OCI-M2 (cell line): ENCODE data around the gene TTC27.
"Not testable (repeated sequence)": the region's sequence is repeated elsewhere in the genome, so short reads cannot be mapped to it uniquely, and the experiment has no call there.

Experiments used
- DNase-seq: peaks from one replicate; lab custom pipeline; 2025; ENCODE audit not compliant: unreplicated experiment; lab: John Stamatoyannopoulos, UW

The TTC27 gene

GRCh38 chr2:32718752-32719151 is 90.9 kb downstream of the TTC27 start:
- no peak for DNase-seq

DNA sequence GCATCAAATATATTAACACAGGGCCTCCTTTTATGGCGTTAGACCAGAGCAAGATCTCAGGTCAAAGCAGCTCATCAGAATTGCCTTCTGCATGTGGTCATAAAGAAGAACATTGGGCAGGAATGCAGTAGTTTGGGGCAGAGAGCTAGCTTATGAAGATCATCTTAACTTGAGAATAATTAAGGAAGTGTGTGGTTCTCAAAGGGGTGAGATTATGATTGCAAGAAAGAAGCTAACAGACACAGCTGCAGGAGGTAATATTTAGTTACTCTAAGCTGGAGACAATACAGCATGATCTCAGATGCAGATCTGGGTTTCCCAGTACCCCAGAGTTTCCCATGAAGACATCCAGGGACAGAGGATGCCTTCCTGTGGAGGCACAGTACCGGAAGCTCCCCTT is 91.6 kb downstream of the TTC27 start:
- no peak for DNase-seq

DNA sequence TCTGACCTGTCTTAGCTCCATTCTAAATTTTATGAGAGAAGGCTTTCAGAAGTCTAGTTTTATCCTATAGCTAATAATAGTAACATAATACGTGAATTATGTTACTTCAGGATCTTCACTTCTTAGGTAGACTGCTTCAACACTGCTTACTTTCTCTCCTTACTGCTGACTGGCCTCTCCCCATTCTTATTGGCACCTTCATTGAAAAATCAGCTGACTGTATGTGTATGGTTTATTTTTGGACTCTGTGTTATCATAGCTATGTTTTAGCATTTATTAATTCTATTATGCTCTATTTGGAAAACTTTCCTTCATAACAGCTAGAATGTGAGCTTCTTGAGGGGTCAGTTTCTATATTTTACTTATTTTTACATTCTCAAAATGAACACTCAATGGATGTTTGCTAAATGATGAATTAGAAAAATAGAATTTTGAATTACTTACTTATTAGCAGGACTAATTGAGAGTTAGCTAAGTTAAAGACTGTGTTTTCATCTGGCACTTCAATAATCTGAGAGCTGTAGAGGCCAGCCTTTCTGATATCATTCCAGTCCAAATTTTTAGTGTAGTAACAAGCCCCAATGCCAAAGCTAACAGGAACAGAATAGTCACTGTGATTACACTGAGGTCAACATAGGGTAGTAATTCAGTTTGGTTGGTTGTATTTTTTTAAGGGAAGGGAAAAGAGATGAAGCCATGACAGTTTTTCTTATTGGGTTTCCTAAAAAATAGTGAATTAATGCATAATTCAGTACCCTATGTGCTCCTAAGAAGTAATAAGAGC is 92.3 kb downstream of the TTC27 start:
- no peak for DNase-seq

GRCh38 chr2:32720771-32721170 is 92.9 kb downstream of the TTC27 start:
- DNase-seq: no peak

GRCh38 chr2:32721376-32721775 is 93.5 kb downstream of the TTC27 start:
- no peak for DNase-seq

GRCh38 chr2:32723467-32724079 is 95.7 kb downstream of the TTC27 start:
- DNase-seq: no peak

DNA sequence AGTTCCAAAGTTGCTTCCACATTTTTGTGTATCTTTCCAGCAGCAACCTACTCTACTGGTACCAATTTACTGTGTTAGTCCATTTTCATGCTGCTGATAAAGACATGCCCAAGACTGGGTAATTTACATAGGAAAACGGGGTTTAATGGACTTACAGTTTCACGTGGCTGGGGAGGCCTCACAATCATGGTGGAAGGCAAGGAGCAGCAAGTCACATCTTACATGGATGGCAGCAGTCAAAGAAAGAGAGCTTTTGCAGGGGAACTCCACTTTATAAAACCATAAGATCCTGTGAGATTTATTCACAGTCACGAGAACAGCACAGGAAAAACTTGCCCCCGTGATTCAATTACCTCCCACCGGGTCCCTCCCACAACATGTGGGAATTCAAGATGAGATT is 98.8 kb downstream of the TTC27 start:
- not testable (repeated sequence) for DNase-seq

DNA sequence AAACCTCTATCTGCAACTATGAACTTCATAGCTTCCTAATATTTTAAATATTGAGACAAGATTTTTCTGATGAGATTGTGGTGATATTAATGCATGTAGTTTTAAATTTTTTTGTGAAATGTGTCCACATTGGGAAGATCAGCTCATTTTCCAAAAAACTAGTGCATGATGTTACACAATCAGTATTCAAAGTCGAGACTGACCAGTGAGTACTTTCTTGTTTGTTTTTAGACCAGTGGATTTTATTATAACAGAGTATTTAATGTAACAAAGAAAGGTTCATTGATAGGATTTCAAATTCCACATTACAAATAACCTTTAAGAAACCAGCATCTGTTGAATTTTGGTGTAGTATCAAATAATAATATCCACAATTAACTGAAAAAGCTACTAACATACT is 99.3 kb downstream of the TTC27 start:
- DNase-seq: no peak

GRCh38 chr2:32730958-32731357 is 103.1 kb downstream of the TTC27 start:
- not testable (repeated sequence) for DNase-seq

GRCh38 chr2:32732120-32732519 is 104.3 kb downstream of the TTC27 start:
- DNase-seq: no peak

DNA sequence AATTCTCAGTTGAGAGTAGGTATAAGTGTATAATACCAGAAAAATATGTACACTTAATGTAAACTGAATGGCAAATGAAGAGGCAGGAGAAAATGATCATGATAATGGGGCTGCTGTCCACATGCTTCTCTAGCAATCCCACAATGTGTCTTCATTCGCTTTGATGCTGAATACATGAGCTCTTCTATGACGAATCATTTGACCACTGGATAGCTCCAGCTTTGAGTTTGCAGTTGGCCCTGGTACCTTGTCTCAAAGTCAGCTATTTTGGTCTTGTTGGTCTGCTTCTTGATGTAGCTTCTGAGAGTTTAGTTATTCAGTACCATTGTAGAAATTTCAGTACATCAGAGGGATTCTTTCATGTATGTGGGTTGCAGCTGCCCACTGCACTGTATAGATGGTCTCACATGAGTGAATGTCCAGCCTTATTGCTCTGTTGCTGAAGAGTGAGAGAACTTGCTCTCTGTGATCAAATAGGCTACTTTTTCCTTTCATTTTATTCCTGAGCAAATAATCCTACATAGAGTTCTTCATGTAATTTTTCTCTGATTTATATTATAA is 105.1 kb downstream of the TTC27 start:
- DNase-seq: no peak

DNA sequence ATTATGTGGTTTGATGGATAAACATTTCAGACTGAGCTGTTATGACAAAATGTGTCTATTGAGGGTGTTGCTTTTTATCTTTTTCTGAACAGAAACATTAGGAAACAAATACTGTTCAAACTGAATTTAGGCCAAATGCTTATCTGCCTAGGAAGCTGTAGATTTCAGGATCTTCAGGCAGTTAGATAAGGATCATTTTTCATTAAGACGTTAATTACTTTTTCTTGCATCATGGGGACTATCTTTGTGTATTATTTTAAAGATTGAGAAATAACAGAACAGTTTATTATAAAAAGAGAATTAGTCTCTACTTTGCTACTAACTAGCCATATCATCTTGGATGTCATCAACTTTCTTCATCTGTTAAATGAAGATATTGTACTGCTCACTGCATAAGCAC is 107.5 kb downstream of the TTC27 start:
- DNase-seq: no peak

DNA sequence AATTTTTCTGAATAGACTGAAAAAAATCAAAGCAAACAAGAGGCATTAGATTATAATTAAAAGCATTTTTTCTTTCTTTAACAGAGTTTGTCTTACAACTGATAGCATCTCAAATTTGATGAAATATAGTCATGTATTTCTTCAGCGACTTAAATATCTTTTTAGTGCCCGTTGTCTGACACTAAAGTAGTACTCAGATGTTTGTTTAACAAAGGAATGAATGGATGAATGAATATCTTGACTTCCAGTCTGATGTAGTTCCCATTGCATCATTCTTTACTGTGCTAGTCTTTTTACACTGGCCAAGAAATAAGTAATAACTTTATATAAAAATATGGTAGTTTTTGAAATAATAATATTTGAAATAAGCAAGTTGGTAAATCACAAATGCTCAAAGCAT is 111.1 kb downstream of the TTC27 start:
- no peak for DNase-seq

- DNase-seq: no peak
These were observed 111.8 kb downstream of the TTC27 start for GRCh38 chr2:32739664-32740063.

DNA sequence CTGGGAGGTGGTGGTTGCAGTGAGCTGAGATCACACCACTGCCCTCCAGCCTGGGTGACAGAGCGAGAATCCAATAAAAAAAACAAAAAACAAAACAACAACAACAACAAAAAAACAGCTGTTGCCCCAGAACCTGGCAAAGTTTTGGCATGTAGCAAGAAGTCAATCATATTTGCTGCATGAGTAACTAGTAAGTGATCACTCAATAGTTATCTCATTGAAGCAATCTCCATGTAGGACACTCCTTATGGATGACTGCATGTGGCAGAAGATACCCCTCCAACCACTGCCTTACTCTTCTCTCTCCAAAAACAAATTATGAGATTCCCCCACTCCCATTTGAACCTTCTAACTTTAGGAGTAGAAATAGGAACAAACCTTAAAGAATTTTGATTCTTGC is 113.7 kb downstream of the TTC27 start:
- no peak for DNase-seq

- DNase-seq: no peak
These were observed 114.5 kb downstream of the TTC27 start for GRCh38 chr2:32742376-32742775.

GRCh38 chr2:32743480-32744236 is 115.8 kb downstream of the TTC27 start:
- no peak for DNase-seq

DNA sequence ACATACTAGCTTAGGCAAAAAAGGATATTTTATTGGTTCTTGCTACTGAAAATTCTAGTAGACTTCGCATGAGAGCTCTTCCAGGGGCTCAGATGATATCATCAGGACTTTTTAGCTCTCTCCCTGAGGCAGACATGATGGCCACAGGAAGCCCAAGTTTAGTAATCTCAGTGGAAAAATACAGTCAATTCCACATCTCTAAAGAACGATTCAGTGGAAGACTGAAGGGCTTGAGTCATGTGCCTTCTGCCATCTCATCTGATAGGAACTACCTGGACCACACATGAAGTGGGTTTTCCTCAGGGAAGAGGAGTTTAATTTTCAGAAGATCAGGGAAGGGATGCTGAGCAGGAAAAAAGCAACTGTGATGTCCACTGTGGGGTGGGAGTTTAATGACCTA is 117.3 kb downstream of the TTC27 start:
- no peak for DNase-seq

GRCh38 chr2:32745675-32746074 is 117.8 kb downstream of the TTC27 start:
- DNase-seq: no peak

DNA sequence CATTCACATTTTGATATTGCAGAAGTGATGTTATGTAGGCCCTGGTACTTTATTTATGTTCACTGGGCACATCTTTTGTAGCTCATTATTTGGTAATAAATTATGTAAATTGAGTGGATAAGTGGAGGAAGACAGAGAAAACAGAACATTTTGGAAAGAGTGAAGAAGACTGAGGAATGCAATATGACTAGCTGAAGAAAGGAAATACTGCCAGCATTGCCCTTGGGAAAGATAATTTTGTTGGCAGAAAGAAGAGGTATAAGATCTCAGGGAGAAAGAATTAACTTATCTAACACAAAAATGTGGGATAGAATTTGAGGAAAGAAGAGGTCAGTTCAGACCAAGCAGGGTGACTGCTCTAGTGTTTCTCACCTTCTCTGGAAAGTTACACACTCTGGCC is 118.8 kb downstream of the TTC27 start:
- no peak for DNase-seq

DNA sequence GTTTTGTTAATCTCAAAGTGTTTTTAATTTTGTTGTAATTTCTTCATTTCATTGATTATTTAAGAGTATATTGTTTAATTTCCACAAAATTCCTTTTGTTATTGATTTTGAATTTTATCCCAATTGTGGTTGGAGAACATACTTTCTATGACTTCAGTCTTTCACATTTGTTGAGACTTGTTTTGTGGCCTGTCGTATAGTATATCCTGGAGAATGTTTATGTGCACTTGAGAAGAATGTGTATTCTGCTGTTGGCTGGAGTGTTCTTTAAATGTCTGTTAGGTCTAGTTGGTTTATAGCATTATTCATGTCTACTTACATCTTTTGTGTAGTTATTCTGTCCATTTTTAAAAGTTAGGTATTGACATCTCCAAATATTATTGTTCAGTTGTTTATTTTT is 120.3 kb downstream of the TTC27 start:
- no peak for DNase-seq

- no peak for DNase-seq
These were observed 123.0 kb downstream of the TTC27 start for GRCh38 chr2:32750880-32751279.
